ENCODE measurements around the gene TMEM31. TPM values are rescaled to one million over a fixed set of nuclear protein-coding genes. Genes with fewer than 3 reads are reported as not detected.

The TMEM31 gene
- total and polyA plus RNA-seq, 2 donors (not counting 3 experiments of a cell fraction or from before 2014, with no cell fraction given): not detected

GRCh38 chrX:103733017-103733416 lies 22.3 kb downstream of the TMEM31 start:
- H3K4me1 ChIP-seq (ENCODE audit: control insufficient read depth, extremely low read depth, insufficient read depth, low read length): peaks cover 18% of the 10 kb centered on the region
- H3K4me3 ChIP-seq (replicated peaks in 1 of 3; ENCODE audit: insufficient read depth in 1 of 3, low read depth in 1 of 3, low read length in 3 of 3): no peak overlapping the region
- no peak overlapping the region for H3K27ac ChIP-seq (ENCODE audit: insufficient read depth, low read depth, low read length)
- intact Hi-C loops (cut with micrococcal nuclease): no loop called here
- no peaks in the 10 kb centered on the region for H3K79me2 ChIP-seq (ENCODE audit: control insufficient read depth, insufficient read depth, low read length)
- BruUV-seq (replicated peaks): no TSS peak
- FAIRE-seq (no peak), DNase-seq (ENCODE audit: low read depth, low spot score) (no peak)
- no peaks in the 10 kb centered on the region for H4K20me1 ChIP-seq (replicated peaks; ENCODE audit: control insufficient read depth, extremely low read depth, insufficient read depth, low read length)
- ChIA-PET POLR2A (no interaction called here), CTCF (interaction anchor here (1.6 kb wide), 1 partner anchor 21 kb away, joined by 7 read pairs; no protein-coding TSS in a partner anchor)
- H3K9me3 ChIP-seq (replicated peaks; ENCODE audit: control insufficient read depth, insufficient read depth, low read length): no peaks in the 10 kb centered on the region
- H2AFZ ChIP-seq (ENCODE audit: low read depth, low read length): no peak overlapping the region
- dilution Hi-C loops (cut with MboI; ENCODE audit: extremely low pct_ligation_motif_present, low sequenced_read_pairs): no loop called here
- TF ChIP-seq EZH2 (IDR thresholded peaks at IDR 0.05; ENCODE audit: borderline replicate concordance, low read depth, low read length, severe bottlenecking) (no peak), FOS (IDR thresholded peaks at IDR 0.05; ENCODE audit: borderline replicate concordance, insufficient read depth, low read length) (no peak), GATA2 (IDR thresholded peaks at IDR 0.05; ENCODE audit: insufficient read depth, insufficient read length, low read depth, low read length) (no peak)
- no peaks in the 10 kb centered on the region for H3K27me3 ChIP-seq (ENCODE audit: control insufficient read depth in 2 of 2, insufficient read depth in 2 of 2, low read length in 2 of 2)
- no peaks in the 10 kb centered on the region for H3K9me1 ChIP-seq (replicated peaks; ENCODE audit: control insufficient read depth, extremely low read depth, insufficient read depth, low read length)
- no peak overlapping the region for H3K9ac ChIP-seq (replicated peaks; ENCODE audit: extremely low read depth, insufficient read depth, low read length)
- no peaks in the 10 kb centered on the region for H3K36me3 ChIP-seq (ENCODE audit: control insufficient read depth in 2 of 2, extremely low read depth in 1 of 2, insufficient read depth in 2 of 2, low read length in 2 of 2)
- no peak overlapping the region for H3K4me2 ChIP-seq (ENCODE audit: insufficient read depth, low read length)

DNA sequence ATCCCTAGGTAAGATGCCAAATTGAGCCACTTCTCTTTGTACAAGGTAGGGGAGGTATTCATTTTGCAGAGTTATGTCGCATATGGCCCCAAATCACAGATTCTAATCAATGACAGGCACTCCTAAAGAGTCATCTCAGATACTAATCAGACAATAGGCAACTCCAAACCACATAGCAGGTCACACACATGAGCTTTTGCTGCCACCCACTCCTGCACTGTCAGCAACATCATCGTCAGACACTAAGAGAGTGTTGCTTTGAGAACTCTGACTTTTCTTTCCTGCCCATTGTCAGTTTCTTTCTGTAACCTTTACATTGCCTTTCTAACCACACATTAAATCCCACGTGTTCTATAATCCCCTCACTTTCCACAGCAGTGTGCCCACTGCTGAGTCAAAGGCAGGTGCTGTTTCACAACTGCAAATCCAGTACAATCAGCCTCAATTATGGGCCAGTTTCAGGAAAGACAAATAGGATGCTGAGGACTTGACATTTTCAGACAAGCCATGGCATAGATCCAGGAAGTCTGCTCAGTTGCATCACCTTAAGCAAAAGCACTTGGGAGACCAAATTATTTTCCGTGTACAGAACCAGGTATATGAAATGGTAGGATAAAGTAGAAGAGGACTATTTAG lies 23.5 kb downstream of the TMEM31 start:
- FAIRE-seq (no peak), DNase-seq (ENCODE audit: low read depth, low spot score) (no peak)
- Histone ChIP-seq H3K9me1 (replicated peaks; ENCODE audit: control insufficient read depth, extremely low read depth, insufficient read depth, low read length) (no peaks in the 10 kb centered on the region), H2AFZ (ENCODE audit: low read depth, low read length) (no peak overlapping the region), H3K4me2 (ENCODE audit: insufficient read depth, low read length) (no peak overlapping the region), H3K9me3 (replicated peaks; ENCODE audit: control insufficient read depth, insufficient read depth, low read length) (no peaks in the 10 kb centered on the region), H3K79me2 (ENCODE audit: control insufficient read depth, insufficient read depth, low read length) (no peaks in the 10 kb centered on the region), H4K20me1 (replicated peaks; ENCODE audit: control insufficient read depth, extremely low read depth, insufficient read depth, low read length) (no peaks in the 10 kb centered on the region), H3K36me3 (ENCODE audit: control insufficient read depth in 2 of 2, extremely low read depth in 1 of 2, insufficient read depth in 2 of 2, low read length in 2 of 2) (no peaks in the 10 kb centered on the region), H3K27ac (ENCODE audit: insufficient read depth, low read depth, low read length) (no peak overlapping the region), H3K4me3 (replicated peaks in 1 of 3; ENCODE audit: insufficient read depth in 1 of 3, low read depth in 1 of 3, low read length in 3 of 3) (no peak overlapping the region), H3K27me3 (ENCODE audit: control insufficient read depth in 2 of 2, insufficient read depth in 2 of 2, low read length in 2 of 2) (no peaks in the 10 kb centered on the region), H3K9ac (replicated peaks; ENCODE audit: extremely low read depth, insufficient read depth, low read length) (no peak overlapping the region), H3K4me1 (ENCODE audit: control insufficient read depth, extremely low read depth, insufficient read depth, low read length) (peaks cover 18% of the 10 kb centered on the region)
- intact Hi-C loops (cut with micrococcal nuclease) (no loop called here), dilution Hi-C loops (cut with MboI; ENCODE audit: extremely low pct_ligation_motif_present, low sequenced_read_pairs) (no loop called here)
- ChIA-PET CTCF (no interaction called here), POLR2A (no interaction called here)
- BruUV-seq (replicated peaks): no TSS peak
- TF ChIP-seq POLR2A (IDR thresholded peaks at IDR 0.05; ENCODE audit: low read depth, low read length): no peak
- TF ChIP-seq FOS (IDR thresholded peaks at IDR 0.05; ENCODE audit: borderline replicate concordance, insufficient read depth, low read length): no peak
- TF ChIP-seq MYC (IDR thresholded peaks at IDR 0.05; ENCODE audit: low read depth, low read length): no peak
- no peak for TF ChIP-seq GATA2 (IDR thresholded peaks at IDR 0.05; ENCODE audit: insufficient read depth, insufficient read length, low read depth, low read length)
